GM19372 (cell line): Measurements from ENCODE around the gene DBNDD1.

Experiments
- ATAC-seq: cut with Tn5 transposase; IDR thresholded peaks from one replicate; pipeline ENCODE4 v1.9.1; 2021; ENCODE audit warnings: mild to moderate bottlenecking, low read depth, moderate library complexity; ENCODE audit not compliant: unreplicated experiment

The DBNDD1 gene

GRCh38 chr16:90037276-90037675 is 18.0 kb upstream of the DBNDD1 start:
- ATAC-seq, result no peak

GRCh38 chr16:90035902-90036301 is 16.6 kb upstream of the DBNDD1 start:
- no peak for ATAC-seq

GRCh38 chr16:90034504-90034903 is 15.2 kb upstream of the DBNDD1 start:
- no peak for ATAC-seq

GRCh38 chr16:90033387-90033786 is 14.1 kb upstream of the DBNDD1 start:
- ATAC-seq, result no peak

- no peak for ATAC-seq
Observed at GRCh38 chr16:90032674-90033331, 13.5 kb upstream of the DBNDD1 start.

- no peak for ATAC-seq
Observed at GRCh38 chr16:90031931-90032673, 12.8 kb upstream of the DBNDD1 start.

- no peak for ATAC-seq
Observed at GRCh38 chr16:90031186-90031930, 12.1 kb upstream of the DBNDD1 start.

- ATAC-seq, result no peak
Observed at GRCh38 chr16:90028985-90029384, 9.7 kb upstream of the DBNDD1 start.

GRCh38 chr16:90027611-90028010 is 8.4 kb upstream of the DBNDD1 start:
- ATAC-seq, result no peak

GRCh38 chr16:90026135-90026534 is 6.9 kb upstream of the DBNDD1 start:
- ATAC-seq, result no peak

GRCh38 chr16:90023078-90023447 is 3.8 kb upstream of the DBNDD1 start:
- ATAC-seq, result no peak

GRCh38 chr16:90022209-90023077 is 3.2 kb upstream of the DBNDD1 start:
- ATAC-seq, result no peak

GRCh38 chr16:90020838-90021382 is 1.7 kb upstream of the DBNDD1 start:
- ATAC-seq, result no peak

GRCh38 chr16:90020260-90020837 is 1.1 kb upstream of the DBNDD1 start:
- ATAC-seq, result no peak

- ATAC-seq, result no peak
Observed at GRCh38 chr16:90019543-90020259, 445 bp upstream of the DBNDD1 start.

- ATAC-seq, result no peak
Observed at GRCh38 chr16:90018297-90018651, 982 bp downstream of the DBNDD1 start.

GRCh38 chr16:90016339-90016950 is 2.8 kb downstream of the DBNDD1 start:
- no peak for ATAC-seq

GRCh38 chr16:90015586-90016338 is 3.5 kb downstream of the DBNDD1 start:
- ATAC-seq, result no peak
